ENCODE data around the gene EIF4E3.

GRCh38 chr3:71771884-71772283 lies 46.7 kb upstream of the EIF4E3 start:
- TF ChIP-seq CTCF (IDR thresholded peaks at IDR 0.05 in 8 of 11, conservative IDR thresholded peaks at IDR 0.05 in 3 of 11) (no peak), POLR2A (IDR thresholded peaks at IDR 0.05) (no peak)

All from spleen (tissue), 7 donors.